ENCODE measurements around the gene ADAM8.

ADAM8 gene

GRCh38 chr10:133281628-133282372, 5.1 kb upstream of the ADAM8 start:
- DNase-seq (ENCODE audit: low read depth): no peak

GRCh38 chr10:133281084-133281483, 4.4 kb upstream of the ADAM8 start:
- no peak for DNase-seq (ENCODE audit: low read depth)

- no peak for DNase-seq (ENCODE audit: low read depth)
Measured at GRCh38 chr10:133280391-133281059, 3.9 kb upstream of the ADAM8 start.

GRCh38 chr10:133279326-133280226, 2.9 kb upstream of the ADAM8 start:
- no peak for DNase-seq (ENCODE audit: low read depth)

GRCh38 chr10:133278577-133279265, 2.1 kb upstream of the ADAM8 start:
- DNase-seq (ENCODE audit: low read depth): peak; percentile 74

- no peak for DNase-seq (ENCODE audit: low read depth)
Measured at GRCh38 chr10:133277993-133278576, 1.4 kb upstream of the ADAM8 start.

GRCh38 chr10:133277277-133277992, 767 bp upstream of the ADAM8 start:
- no peak for DNase-seq (ENCODE audit: low read depth)

- DNase-seq (ENCODE audit: low read depth): no peak
Measured at GRCh38 chr10:133276100-133276434, 601 bp downstream of the ADAM8 start.

- no peak for DNase-seq (ENCODE audit: low read depth)
Measured at GRCh38 chr10:133275684-133276092, 980 bp downstream of the ADAM8 start.

GRCh38 chr10:133274751-133275683, 1.7 kb downstream of the ADAM8 start:
- peak; percentile 89 for DNase-seq (ENCODE audit: low read depth)

GRCh38 chr10:133273534-133274143, 3.0 kb downstream of the ADAM8 start:
- DNase-seq (ENCODE audit: low read depth): no peak

GRCh38 chr10:133272964-133273420, 3.7 kb downstream of the ADAM8 start:
- DNase-seq (ENCODE audit: low read depth): no peak

GRCh38 chr10:133272301-133272963, 4.2 kb downstream of the ADAM8 start:
- DNase-seq (ENCODE audit: low read depth): no peak

- no peak for DNase-seq (ENCODE audit: low read depth)
Measured at GRCh38 chr10:133271521-133272300, 5.0 kb downstream of the ADAM8 start.

- no peak for DNase-seq (ENCODE audit: low read depth)
Measured at GRCh38 chr10:133270773-133271297, 5.8 kb downstream of the ADAM8 start.

- no peak for DNase-seq (ENCODE audit: low read depth)
Measured at GRCh38 chr10:133270204-133270603, 6.5 kb downstream of the ADAM8 start.

- no peak for DNase-seq (ENCODE audit: low read depth)
Measured at GRCh38 chr10:133269367-133269766, 7.3 kb downstream of the ADAM8 start.

GRCh38 chr10:133268532-133268931, 8.1 kb downstream of the ADAM8 start:
- DNase-seq (ENCODE audit: low read depth): no peak
